Thyroid gland (tissue), 4 donors: ENCODE results near the gene DLGAP3.

ENCODE experiments used
- CTCF ChIP-seq, 6 experiments: fragments of 200-600 bp in 3 of 6; fragments of 450-650 bp in 3 of 6; sonication (generic) in 3 of 6; IDR thresholded peaks; one replicate each; pipeline ENCODE4 v1.5.1; 2016 to 2019; ENCODE audit warnings: antibody characterized with exemption in 6 of 6, mild to moderate bottlenecking in 2 of 6, inconsistent platforms in 1 of 6, moderate library complexity in 1 of 6
- POLR2A ChIP-seq, 2 donors: fragments of 450-650 bp; IDR thresholded peaks; one replicate each; pipeline ENCODE4 v1.6.1; 2017; ENCODE audit warnings: antibody characterized with exemption in 2 of 2, mild to moderate bottlenecking in 2 of 2, moderate library complexity in 1 of 2

- no peak for TF ChIP-seq CTCF (IDR thresholded peaks at IDR 0.05)
- TF ChIP-seq POLR2A (IDR thresholded peaks at IDR 0.05), result no peak
Observed at GRCh38 chr1:34829250-34829649, 100.2 kb downstream of the DLGAP3 start.
